Activated CD8-positive, alpha-beta memory T cell treated with anti-CD3 and anti-CD28 coated beads, Interleukin-2, amount 50 U/mL, for 48 hours (primary cell): Measurements from ENCODE around the gene ZC3H8.

Experiments
- DNase-seq: peaks from one replicate; pipeline ENCODE4 v3.0.0-alpha.2; 2020

The ZC3H8 gene

DNA sequence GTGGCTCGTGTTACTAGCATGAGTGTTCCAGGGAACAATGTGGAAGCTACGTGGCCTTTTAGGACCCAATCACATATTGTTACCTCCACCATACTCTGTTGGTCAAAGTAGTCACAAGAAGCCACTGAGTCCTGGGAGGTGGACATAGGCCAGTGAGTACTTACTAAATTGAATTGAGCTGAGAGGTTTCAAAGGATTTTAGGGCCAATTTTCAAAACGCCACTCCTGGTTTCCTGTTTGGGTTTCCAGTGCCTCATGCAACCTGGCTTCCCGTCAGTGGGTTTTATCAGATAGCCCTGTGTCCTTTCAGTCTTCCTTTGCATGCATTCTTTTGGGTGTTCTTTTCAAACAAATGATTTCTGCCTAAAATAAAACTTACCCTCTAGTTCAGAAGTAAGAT lies 60.4 kb downstream of the ZC3H8 start:
- DNase-seq: no peak

DNA sequence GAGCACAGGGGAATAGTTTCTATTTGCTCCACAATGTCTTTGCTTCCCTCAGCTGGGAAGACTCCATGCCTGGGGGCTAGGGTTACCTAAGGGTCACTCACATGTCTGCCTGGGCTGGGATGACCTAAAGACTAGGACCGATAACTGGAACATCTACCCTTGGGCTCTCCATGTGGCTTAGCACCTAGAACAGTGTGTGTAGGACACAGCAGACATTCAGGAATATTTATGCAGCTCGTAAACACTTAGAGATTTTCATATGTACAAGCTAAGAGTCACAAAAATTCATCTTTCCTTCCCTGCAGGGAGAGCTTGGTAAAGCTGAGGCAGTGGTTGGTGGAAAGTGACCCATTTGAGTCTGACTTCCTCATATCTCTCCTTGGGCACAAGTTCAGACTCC lies 60.8 kb downstream of the ZC3H8 start:
- no peak for DNase-seq

DNA sequence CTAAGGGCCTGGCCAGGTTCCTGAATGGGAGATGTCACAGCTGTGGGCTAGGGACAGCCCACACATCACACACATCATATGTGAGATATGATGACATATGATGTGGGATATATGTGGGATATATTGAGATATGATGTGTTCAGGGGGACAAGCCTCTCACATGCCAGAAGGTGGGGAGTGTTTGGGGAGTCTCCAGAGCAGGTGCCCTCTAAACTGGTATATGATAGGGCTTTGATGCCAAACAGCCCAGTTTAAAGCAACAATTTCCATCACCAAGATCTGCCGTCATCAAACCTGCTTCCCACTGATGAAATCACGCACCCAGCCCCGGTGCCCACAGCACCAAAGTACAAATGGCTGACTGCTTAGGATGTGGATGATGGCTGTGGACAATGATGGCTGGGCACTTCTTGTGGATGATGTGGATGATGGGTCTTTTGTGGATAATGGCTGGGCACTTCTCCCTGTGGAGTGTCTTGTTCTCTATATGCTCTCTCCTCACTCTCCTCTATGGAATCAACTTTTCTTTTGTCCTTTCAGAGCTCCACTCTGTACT lies 65.8 kb downstream of the ZC3H8 start:
- no peak for DNase-seq

DNA sequence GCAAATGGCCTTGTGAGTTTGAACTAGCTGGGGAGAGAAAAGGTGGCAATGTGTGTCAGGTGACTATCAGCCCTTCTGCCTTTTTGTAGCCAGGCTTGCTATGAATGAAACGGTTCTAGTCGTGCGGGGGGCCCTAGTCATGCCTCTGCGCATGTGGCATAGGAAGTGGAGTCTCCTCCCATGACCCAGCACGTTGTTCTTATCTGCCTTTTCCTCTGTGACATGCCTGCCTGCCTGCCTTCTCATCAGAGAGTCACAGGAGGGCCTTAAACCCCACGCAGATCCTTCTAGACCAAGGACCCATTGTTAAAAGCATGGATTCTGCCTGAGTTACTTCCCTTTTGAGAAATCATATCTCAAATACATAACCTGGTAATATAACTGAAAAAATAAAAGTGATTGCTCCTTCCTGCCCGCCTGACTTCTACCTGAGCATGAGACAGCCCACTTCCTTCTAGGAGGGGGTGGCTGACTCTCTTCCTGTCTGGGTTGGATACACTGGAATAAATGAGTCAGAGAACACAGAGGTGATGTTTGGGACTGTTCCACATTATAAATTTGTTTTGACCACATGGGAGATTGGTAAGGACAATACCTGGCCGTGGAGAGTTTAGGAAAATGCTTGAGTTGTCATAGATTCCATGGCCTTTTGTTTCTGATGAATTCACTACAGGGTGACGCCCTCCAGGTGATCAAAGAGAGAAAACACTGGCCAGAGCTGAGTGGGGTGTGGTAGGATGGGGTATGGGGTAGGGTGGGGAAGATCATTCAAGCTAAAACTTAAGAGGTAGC lies 66.8 kb downstream of the ZC3H8 start:
- peak; percentile 80 for DNase-seq

DNA sequence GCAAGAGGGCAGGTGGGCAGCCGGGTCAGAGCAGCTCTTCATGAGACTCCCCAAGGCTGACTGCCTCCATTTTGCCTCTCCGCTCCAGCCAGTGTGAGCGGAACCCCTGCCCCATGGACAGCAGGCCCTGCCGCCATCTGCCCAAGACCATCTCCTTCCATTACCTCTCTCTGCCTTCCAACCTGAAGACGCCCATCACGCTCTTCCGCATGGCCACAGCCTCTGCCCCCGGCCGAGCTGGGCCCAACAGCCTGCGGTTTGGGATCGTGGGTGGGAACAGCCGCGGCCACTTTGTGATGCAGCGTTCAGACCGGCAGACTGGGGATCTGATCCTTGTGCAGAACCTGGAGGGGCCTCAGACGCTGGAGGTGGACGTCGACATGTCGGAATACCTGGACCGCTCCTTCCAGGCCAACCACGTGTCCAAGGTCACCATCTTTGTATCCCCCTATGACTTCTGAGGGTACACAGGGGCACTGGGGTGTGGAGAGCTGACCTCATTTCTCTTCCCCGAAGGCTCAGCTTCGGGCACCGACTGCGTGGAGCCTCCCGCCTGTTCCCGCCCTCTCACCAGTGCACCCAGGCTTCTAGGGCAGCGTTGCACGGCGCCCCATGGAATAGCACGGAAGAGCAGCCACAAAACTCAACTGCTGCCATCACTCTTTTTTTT lies 67.7 kb downstream of the ZC3H8 start:
- no peak for DNase-seq

DNA sequence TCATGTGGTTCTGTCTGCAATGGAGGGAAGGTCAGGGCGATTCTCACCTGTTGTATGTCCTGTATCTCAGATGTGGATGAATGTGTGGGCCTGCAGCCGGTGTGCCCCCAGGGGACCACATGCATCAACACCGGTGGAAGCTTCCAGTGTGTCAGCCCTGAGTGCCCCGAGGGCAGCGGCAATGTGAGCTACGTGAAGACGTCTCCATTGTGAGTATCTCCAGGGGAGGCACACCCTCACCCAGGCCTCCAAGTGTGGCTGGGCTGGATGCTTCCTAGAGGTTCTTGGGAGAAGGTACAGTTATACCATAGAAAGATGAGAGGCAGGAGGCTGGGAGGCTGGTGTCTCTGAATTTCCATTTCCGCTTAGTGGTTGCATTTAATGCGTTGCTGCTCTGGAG lies 69.7 kb downstream of the ZC3H8 start:
- DNase-seq: no peak

DNA sequence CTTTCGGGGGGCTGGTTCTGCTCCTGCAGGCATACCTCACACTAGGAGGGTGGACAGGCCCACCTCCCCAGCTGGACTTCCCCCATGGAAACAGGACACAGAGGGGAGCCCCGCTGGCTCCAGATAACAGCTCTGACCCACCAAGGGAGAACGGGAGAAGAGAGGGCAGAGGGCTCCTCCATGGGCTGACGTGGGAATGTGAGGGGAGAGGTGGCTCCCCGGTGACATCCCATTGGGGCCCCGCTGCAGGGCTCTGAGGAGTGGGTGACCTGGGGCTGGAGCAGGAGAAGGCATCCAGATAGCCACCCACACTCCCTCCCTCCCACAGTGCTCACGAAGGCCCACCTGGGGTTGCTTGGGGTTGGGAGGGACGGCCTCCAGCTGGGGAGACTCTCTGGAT lies 70.7 kb downstream of the ZC3H8 start:
- no peak for DNase-seq

DNA sequence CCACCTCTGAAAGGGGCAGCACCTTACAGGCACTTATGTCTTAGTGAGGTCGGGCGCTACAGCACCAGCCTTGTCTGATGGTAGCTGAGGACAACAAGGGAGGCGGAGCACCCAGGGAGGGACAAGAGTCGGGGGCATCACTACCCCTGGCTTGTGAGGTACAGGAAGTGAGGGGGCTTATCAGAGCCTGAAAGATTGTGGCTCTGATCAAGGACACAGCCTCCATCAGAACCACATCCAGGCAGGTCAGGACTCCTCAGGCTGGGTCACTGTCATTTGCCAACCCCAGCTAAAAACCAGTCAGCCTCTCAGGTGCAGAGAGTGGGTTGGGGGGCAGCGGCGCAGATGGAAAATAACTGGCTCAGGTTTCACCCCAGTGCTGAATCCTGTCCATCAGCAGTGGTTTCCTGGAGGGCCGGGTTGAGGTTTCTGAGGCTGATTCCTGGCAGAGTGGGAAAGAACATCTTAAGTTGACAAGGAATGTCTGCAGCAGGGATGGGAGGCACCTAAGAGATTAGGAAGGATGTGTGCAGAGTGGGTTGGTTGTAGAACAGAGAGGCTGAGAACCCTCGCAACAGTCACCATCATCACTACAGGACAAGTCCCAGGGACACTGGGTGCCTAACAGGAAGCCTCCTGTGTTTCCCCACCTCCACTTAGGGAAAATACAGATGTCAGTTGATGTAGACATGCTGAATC lies 71.4 kb downstream of the ZC3H8 start:
- DNase-seq: no peak

DNA sequence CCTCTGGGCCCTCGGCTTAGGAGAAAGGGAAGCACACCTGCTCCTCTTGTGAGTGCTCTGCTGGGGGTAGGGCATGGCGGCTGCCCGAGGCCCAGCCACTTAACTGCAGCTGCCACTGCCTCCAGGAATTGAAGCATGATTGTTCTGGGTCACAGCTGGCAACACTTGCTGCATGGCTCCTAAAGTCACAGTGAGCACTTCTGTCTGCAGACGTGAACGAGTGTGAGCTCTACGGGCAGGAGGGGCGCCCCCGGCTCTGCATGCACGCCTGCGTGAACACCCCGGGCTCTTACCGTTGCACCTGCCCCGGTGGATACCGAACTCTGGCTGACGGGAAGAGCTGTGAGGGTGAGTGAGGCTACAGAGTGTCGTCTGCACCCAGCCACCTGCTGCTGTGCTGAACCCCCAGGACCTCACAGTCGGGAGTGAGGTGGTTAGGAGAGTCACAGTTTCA lies 72.2 kb downstream of the ZC3H8 start:
- DNase-seq: no peak

DNA sequence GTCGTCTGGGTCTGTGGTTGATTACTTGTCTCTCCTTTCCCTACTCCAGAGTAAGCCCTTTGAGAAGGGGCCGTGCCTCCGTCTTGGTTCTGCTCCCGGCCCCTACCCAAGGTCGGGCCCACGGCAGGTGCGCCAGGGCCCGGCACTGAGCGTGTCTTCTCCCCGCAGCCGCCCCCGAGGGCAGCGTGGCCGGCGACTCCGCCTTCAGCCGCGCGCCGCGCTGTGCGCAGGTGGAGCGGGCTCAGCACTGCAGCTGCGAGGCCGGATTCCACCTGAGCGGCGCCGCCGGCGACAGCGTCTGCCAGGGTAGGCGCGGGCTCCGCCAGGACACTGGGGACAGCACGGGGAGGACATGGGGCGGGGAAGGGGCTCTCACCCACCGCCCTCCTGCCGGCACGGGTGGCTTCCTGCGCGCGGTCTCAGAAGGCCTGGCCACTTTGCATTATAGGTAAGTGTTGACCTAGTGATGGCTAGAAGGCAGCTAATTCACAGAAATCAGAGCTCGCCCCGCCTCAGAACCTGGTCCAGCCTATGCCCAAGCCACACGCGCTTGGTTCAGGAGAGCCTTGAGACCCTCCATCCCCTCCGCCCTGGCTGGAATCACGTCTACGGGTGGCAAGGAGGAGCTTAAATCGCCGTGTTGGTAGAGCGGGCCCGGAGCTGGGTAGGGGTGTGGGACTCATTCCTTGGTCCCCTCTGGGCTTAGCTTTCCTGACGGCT lies 73.1 kb downstream of the ZC3H8 start:
- DNase-seq: peak; percentile 71

DNA sequence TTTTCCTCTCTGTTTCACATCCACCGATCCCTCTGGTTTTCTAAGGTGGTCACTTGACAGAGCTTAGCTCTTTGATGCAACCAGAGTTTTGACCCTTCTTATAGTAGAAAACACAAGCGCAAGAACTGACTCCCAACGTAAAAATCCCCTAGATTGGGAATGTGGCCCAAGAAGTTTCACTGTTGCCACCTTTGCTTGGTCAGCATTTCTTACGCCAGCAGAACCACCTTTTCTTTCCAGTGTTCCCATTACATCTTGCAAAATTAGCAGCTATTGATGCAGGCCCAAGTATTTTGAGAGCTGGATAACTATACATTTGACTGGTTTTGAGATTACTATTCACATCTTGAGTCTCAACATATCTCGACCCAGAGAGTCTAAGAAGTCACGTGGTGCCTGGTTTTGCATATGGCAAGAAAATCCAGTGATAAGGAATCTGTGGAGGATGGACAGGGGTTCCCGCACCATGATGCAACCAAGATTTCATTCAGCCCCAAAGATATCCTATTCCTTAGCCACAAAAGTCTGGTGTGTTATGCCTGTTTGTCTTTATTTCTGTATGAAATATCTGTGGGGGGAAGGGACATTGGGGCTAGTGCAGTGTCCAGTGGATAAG lies 78.8 kb downstream of the ZC3H8 start:
- DNase-seq: no peak

DNA sequence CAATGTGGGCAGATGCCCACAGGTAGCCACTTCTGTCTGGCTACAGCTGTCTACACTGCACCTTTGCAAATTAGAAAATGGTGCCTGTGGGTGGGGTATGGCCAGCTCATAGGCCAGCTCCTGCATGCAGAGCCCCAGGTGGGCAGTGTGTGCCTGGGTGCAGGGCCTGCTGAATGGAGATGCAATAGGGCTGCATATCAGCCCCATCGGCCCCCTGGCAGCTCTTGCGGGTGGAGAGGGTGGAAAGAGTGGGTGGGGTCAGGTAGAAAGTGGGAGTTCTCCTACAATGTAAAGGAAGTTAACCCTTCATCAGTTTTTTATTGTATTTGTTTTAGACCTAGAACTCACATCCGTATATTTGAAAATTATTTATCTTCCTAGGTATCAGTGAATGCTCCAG lies 79.5 kb downstream of the ZC3H8 start:
- DNase-seq: no peak

DNA sequence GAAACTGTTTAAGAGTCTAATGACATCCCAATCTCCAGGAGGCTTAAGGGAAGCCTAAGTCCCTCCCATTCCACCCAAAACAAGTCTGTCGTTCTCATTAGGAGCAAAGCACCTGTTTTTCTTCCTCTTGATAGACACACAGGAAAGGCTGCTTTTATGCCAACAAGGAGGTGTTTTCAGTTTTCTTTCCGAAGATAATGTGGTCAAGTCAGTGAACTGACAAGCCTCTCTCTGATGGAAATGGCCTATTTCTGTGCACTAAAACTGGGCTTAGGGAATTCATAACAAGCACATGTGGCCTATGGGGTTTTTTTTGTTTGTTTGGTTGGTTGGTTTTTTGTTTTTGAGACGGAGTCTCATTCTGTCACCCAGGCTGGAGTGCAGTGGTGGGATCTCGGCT lies 80.5 kb downstream of the ZC3H8 start:
- DNase-seq: no peak

DNA sequence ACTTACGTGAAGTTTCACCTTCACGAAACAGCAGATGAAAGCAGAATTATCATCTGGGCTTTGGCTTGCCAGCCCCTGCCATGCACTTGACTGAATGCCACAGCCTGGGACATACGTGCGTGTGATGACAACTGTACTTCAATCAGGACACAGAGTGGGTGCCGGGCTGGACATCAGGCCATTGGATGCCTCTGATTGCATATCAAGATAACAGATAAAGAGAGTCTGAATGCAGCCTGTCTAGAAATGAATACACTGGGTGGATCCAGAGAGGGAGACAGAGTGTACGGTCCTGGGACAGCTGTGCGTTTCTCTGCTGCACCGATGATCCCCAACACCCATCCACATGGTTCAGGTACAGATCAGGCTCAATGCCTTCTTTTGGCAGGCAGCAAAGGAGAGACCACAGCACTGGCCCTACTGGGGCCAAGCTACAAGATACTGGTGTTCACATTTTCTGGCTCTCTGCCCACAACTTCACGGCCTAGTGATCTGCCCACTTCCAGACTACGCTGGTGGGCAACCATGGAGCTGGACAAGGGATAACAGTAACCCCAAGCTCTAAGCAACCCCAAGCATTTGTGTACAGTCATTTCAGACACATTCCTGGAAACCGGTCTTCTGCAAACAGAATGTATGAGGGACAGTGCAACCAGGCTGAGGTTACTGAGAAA lies 81.1 kb downstream of the ZC3H8 start:
- DNase-seq: no peak

DNA sequence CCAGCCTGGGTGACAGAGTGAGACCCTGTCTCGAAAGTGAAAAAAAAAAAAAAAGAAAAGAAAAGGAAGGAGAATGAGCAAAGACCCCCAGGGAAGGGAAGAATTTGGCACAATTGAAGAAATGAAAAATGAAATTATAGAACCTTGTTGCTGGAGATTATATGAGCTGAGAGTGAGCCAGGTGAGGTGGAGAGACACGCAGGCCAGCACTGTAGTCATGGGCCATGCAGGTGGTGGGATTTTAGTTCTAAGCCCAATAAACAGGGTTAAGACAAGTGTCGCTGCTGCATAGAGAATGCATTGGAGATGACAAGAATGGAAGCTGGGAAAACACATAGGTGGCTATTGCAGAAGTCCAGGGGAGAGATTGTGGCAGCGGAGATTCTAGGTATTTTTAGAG lies 84.3 kb downstream of the ZC3H8 start:
- no peak for DNase-seq

DNA sequence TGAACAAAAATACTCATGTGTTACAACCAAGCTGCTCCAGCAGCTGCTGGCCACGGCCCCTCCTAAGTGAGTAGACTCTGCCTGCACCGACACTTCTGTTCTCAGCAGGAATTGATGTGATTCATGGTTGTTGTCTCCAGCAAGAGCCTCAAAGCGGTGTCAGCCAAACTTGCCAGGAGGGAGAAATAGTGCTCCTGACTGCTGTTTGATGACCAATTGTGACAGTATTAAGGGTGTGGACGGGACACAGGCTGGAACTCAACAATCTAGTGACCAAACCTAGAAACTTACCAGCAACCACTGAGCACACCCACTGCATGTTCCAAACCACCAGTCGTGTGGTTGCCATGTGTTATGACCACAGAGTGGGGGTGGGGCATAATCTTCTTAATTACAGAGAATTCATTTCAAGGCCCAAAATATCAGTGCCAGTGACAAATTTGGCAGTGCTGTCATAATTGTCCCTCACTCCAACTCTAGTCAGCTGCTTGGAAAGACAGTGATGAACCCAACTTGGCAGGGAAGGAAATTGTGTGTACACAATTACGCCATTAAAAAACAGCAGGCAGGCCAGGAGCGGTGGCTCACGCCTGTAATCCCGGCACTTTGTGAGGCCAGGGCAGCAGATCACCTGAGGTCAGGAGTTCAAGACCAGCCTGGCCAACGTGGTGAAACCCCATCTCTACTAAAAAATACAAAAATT lies 86.3 kb downstream of the ZC3H8 start:
- no peak for DNase-seq

DNA sequence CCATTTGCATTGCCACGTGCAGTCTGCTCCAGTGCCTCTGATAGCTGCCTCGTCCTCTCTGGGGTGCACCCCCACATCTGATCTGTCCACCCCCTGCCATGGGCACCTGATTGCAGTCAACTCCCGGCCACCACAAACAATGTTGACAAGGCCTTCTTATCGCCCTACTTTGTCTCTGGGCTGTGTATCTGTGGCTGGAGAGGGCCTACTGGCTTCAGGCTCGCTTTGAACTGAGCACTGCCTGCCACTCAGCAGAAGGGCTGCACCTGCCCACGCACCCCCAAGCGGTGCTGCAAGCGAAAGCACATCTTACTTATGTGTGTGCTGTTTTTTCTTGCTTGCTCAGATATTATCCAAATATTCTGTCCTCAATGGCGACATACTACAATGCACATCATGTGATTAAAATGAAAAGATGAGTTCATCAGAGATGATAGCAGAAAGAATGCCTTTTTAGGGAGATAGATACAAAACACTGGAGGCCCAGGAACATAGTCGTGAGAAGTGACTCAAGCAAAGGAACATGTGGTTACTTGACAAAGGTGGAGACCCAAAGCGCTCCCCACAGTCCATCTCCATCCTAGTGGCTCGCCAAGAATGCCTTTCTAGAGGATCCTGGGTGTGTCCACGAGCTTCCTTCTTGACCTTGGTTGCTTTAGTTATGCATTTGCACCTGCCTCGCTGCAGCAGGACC lies 87.9 kb downstream of the ZC3H8 start:
- DNase-seq: no peak

DNA sequence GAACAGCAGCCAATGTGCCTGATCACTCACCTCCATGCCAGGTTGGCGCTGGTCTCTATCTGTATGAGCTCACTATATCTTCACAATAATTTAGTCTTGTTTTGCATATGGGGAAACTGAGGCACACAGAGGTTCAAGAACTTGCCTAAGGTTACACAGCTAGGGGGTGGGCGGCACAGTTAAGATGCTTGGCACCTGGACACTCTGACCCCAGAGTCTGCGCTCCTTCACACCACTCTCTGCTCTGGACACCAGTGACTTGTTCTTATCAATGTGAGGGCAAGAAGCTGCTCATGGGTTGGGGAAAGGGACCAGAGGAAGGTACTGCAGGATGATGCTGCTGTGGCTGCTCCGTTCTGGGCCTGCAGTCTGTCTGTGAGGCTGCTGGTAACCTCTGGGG lies 89.5 kb downstream of the ZC3H8 start:
- DNase-seq: no peak

DNA sequence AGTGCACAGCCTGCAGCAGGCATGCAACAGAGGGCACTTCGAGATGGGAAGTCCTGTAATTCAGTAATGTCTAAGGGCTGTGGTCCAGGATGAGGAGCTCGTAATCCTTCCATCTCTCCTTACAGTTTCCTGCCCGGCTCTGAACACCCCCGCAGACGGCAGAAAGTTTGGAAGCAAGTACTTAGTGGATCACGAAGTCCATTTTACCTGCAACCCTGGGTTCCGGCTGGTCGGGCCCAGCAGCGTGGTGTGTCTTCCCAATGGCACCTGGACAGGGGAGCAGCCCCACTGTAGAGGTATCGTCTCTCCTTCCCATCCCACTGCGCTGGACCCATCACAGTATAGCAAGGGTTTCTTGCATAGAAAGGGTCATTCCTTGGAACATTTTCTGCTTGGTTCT lies 90.0 kb downstream of the ZC3H8 start:
- DNase-seq: no peak

DNA sequence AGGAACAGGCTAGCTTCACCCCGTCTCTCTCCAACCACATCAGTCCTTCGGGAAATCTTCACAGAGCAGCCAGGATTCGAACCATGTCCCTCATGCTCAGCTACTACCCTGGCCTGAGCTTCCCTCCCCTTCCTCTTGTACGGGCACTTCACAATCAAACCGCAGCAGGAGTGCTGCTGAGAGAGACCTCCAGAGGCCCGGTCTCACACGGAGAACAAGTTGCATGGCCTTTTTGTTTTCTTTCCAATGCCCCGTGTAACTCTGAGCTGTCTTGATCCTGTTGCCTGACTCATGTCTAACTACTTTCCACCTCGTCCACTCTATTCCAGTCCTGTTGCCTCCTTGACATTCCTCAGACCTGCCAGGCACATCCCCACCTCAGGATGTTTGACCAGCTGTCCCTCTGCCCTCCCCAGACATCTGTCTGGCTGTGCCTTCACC lies 91.3 kb downstream of the ZC3H8 start:
- no peak for DNase-seq

DNA sequence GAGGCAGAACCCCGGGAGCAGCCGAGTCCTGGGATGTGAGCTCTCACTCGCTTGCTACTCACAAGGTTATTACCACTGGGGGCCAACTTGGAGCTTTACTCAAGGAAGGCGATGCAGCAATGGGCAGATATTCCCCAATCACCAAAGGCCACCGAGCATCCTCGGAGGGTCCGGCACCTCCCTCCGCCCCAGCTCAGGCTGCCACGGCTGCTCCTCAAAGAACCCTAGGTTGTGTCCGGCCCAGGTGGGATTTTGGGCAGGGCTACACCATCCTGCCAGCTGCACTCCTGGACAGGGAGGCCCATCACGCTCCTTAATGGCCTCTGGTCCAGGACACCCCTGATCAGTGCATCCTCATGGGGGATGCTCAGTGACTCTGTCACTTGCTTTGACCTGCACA lies 91.9 kb downstream of the ZC3H8 start:
- DNase-seq: no peak
